ENCODE measurements around the gene CLIP4. TPM values are rescaled to one million over a fixed set of nuclear protein-coding genes. Genes with fewer than 3 reads are reported as not detected.

CLIP4 gene
- total RNA-seq, 1 experiment from 2014 or later: 1.2 TPM

- Mint-ChIP-seq H3K9me3 (ENCODE audit: unreplicated experiment) (no peaks in the 10 kb centered on the region), H3K36me3 (ENCODE audit: insufficient read depth, unreplicated experiment) (no peaks in the 10 kb centered on the region), H3K4me3 (ENCODE audit: unreplicated experiment) (no peak overlapping the region), H3K27ac (ENCODE audit: unreplicated experiment) (no peak overlapping the region), H3K27me3 (ENCODE audit: insufficient read depth, unreplicated experiment) (no peaks in the 10 kb centered on the region), H3K4me1 (ENCODE audit: low read depth, unreplicated experiment) (no peaks in the 10 kb centered on the region)
- DNase-seq: no peak
- TF ChIP-seq, protein P1, sequence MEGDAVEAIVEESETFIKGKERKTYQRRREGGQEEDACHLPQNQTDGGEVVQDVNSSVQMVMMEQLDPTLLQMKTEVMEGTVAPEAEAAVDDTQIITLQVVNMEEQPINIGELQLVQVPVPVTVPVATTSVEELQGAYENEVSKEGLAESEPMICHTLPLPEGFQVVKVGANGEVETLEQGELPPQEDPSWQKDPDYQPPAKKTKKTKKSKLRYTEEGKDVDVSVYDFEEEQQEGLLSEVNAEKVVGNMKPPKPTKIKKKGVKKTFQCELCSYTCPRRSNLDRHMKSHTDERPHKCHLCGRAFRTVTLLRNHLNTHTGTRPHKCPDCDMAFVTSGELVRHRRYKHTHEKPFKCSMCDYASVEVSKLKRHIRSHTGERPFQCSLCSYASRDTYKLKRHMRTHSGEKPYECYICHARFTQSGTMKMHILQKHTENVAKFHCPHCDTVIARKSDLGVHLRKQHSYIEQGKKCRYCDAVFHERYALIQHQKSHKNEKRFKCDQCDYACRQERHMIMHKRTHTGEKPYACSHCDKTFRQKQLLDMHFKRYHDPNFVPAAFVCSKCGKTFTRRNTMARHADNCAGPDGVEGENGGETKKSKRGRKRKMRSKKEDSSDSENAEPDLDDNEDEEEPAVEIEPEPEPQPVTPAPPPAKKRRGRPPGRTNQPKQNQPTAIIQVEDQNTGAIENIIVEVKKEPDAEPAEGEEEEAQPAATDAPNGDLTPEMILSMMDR (IDR thresholded peaks at IDR 0.05; ENCODE audit: insufficient read depth in 1 of 2, low read depth in 1 of 2, low read length in 1 of 2, severe bottlenecking in 1 of 2, unreplicated experiment in 1 of 2): no peak
- no peaks in the 10 kb centered on the region for H3K36me3 ChIP-seq (ENCODE audit: control insufficient read depth, insufficient read depth, low read length)
- POLR2A ChIA-PET: no interaction called here
- no peaks in the 10 kb centered on the region for H3K27me3 ChIP-seq (replicated peaks; ENCODE audit: control insufficient read depth, insufficient read depth, low read length)
- BruUV-seq (replicated peaks): no TSS peak
- H3K9me3 ChIP-seq: no peaks in the 10 kb centered on the region
- intact Hi-C loops (cut with micrococcal nuclease; ENCODE audit: unreplicated experiment): no loop called here
- H3K4me1 ChIP-seq: no peaks in the 10 kb centered on the region
- CTCF ChIA-PET: interaction anchor here (0.6 kb wide), 1 partner anchor 21 kb away, joined by 3 read pairs; no protein-coding TSS in a partner anchor
- no peak overlapping the region for H3K4me3 ChIP-seq (ENCODE audit: low read depth, low read length)
These were observed 43.9 kb downstream of the CLIP4 start for GRCh38 chr2:29159125-29159524.

DNA sequence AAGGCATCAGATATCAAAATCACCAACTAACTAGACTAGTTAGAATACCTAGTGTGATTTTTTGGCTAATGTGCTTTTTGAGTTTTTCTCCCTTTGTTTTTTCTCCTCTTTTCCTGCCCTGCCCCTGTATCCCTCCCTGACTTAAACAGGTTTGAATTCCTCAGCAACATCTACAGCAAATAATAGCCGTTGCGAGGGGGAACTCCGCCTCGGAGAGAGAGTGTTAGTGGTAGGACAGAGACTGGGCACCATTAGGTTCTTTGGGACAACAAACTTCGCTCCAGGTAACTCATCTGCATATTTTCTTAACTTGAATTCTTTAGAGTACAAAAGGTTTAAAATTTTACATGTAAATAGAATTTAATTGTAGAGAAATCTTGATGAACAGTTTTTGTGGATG lies 45.0 kb downstream of the CLIP4 start:
- no TSS peak for BruUV-seq (replicated peaks)
- no peaks in the 10 kb centered on the region for H3K36me3 Mint-ChIP-seq (ENCODE audit: insufficient read depth, unreplicated experiment)
- Histone ChIP-seq H3K9me3 (no peaks in the 10 kb centered on the region), H3K36me3 (ENCODE audit: control insufficient read depth, insufficient read depth, low read length) (no peaks in the 10 kb centered on the region), H3K4me3 (ENCODE audit: low read depth, low read length) (no peak overlapping the region), H3K27me3 (replicated peaks; ENCODE audit: control insufficient read depth, insufficient read depth, low read length) (no peaks in the 10 kb centered on the region), H3K4me1 (no peaks in the 10 kb centered on the region)
- no peaks in the 10 kb centered on the region for H3K27me3 Mint-ChIP-seq (ENCODE audit: insufficient read depth, unreplicated experiment)
- TF ChIP-seq, protein P1 (IDR thresholded peaks at IDR 0.05; ENCODE audit: insufficient read depth in 1 of 2, low read depth in 1 of 2, low read length in 1 of 2, severe bottlenecking in 1 of 2, unreplicated experiment in 1 of 2): no peak
- no peaks in the 10 kb centered on the region for H3K4me1 Mint-ChIP-seq (ENCODE audit: low read depth, unreplicated experiment)
- H3K9me3 Mint-ChIP-seq (ENCODE audit: unreplicated experiment): no peaks in the 10 kb centered on the region
- intact Hi-C loops (cut with micrococcal nuclease; ENCODE audit: unreplicated experiment): no loop called here
- DNase-seq: no peak
- CTCF ChIA-PET: no interaction called here
- POLR2A ChIA-PET: no interaction called here
- no peak overlapping the region for H3K27ac Mint-ChIP-seq (ENCODE audit: unreplicated experiment)
- no peak overlapping the region for H3K4me3 Mint-ChIP-seq (ENCODE audit: unreplicated experiment)

- no peaks in the 10 kb centered on the region for H3K9me3 Mint-ChIP-seq (ENCODE audit: unreplicated experiment)
- H3K4me1 Mint-ChIP-seq (ENCODE audit: low read depth, unreplicated experiment): peaks cover 13% of the 10 kb centered on the region
- CTCF ChIA-PET: no interaction called here
- TF ChIP-seq, protein P1 (IDR thresholded peaks at IDR 0.05; ENCODE audit: insufficient read depth in 1 of 2, low read depth in 1 of 2, low read length in 1 of 2, severe bottlenecking in 1 of 2, unreplicated experiment in 1 of 2): no peak
- Histone ChIP-seq H3K9me3 (no peaks in the 10 kb centered on the region), H3K4me1 (peaks cover 3% of the 10 kb centered on the region; the same call in 1 of the 2 replicates), H3K4me3 (ENCODE audit: low read depth, low read length) (no peak overlapping the region), H3K27me3 (replicated peaks; ENCODE audit: control insufficient read depth, insufficient read depth, low read length) (no peaks in the 10 kb centered on the region), H3K36me3 (ENCODE audit: control insufficient read depth, insufficient read depth, low read length) (no peaks in the 10 kb centered on the region)
- H3K4me3 Mint-ChIP-seq (ENCODE audit: unreplicated experiment): no peak overlapping the region
- no peak overlapping the region for H3K27ac Mint-ChIP-seq (ENCODE audit: unreplicated experiment)
- no TSS peak for BruUV-seq (replicated peaks)
- H3K27me3 Mint-ChIP-seq (ENCODE audit: insufficient read depth, unreplicated experiment): no peaks in the 10 kb centered on the region
- POLR2A ChIA-PET: no interaction called here
- intact Hi-C loops (cut with micrococcal nuclease; ENCODE audit: unreplicated experiment): no loop called here
- DNase-seq: no peak
- no peaks in the 10 kb centered on the region for H3K36me3 Mint-ChIP-seq (ENCODE audit: insufficient read depth, unreplicated experiment)
These were observed 47.2 kb downstream of the CLIP4 start for GRCh38 chr2:29162204-29162928.

Data from Caco-2 (cell line).